HG03039 (cell line): ENCODE results near the gene SREBF1.

Experiments used
- ATAC-seq: cut with Tn5 transposase; IDR thresholded peaks from one replicate; pipeline ENCODE4 v1.9.1; 2021; ENCODE audit warnings: mild to moderate bottlenecking, moderate library complexity; ENCODE audit not compliant: unreplicated experiment

SREBF1 gene

DNA sequence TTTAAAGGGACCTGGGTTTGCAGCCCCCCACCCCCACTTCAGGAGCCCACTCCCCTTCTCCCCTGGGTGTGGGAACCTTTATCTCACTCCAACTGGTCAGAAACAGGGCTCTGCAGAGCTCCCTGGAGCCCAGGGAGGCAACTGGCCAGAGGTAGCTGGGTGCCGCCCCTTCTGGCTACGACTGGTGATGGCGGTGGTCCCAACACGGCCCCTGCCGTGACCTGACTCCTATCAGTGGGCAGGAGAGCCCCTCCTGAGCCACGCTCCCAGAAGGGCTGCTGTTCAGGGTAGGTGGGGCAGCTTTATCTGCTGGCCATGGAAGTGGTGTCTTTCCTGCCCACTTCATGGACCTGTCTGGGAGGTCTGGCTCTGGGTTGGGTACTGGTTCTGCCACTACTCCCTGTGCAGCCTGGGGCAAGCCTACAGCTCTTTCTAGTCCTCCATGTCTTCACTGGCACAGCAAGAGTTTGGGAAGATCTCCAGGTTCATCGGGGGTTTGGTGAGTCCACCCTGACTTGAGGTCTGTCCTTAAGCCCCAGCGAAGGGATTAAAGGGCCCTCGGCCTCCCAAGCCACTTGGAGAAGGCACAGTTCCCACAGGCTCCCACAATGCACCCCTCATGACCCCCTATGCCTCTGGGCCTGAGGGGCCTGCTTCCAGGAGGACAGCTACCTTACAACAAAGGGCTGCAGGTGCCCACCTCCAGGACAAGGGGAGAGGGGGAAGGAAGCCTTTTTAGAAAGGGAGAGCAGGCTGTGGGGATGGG, 5.5 kb upstream of the SREBF1 start:
- ATAC-seq: no peak

DNA sequence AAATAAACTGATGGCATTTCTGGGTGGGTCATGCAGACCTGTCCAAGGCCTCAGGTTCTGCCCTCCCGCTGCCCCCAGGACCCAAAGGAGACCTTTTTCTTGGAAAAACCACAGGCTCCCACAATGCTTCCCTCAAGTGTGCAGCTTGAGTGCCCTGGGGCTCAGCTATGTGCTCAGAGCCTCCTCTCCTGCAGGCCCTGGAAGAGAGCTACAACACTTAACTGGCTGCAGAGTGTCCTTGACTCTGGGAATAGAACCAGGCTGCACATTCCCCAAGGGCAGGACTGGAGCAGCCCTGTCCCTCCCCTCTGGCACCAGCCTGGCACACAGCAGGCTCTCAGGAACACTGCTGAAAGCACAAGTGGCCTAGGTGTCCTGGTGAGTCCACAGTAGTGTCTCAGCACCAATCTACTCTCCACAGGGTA, 4.8 kb upstream of the SREBF1 start:
- ATAC-seq: no peak

DNA sequence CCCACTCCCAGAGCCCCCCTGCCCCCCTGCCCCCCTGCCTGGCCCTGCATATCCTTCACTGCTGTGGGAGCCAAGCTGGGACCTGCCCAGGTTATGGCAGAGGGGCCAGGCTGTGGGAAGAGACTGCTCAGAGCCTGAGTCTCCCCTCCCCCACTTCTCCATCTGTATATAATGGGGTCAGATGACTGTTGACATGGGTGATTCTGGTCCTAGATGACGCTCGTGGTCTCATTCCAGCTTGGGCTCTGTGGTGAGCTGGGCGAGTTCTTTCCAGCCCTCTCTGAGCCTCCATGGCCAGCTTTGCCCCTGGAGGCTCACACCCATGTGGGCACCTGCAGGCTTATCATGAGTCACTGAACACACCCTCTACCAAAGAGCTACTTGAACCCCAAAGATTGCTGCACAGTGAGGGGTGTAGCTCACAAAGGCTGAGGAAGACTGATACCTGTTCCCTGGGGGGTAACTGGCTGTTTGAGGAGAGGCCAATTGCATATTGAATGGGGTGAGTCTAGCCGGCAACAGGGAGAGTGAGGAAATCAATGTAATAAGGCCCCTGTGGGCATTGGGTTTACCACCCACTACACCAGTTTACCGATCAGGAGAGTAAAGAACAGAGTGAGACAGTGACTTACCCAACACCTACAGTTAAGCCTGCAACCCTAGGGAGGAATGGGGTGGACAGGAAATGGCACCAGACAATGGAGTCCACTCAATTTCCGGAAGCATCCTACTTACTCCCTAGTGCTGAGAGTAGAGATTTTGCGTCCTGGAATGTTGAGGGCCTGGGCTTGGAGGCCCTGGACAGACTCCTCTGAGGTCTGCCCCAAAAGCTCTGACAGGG, 4.2 kb upstream of the SREBF1 start:
- no peak for ATAC-seq

DNA sequence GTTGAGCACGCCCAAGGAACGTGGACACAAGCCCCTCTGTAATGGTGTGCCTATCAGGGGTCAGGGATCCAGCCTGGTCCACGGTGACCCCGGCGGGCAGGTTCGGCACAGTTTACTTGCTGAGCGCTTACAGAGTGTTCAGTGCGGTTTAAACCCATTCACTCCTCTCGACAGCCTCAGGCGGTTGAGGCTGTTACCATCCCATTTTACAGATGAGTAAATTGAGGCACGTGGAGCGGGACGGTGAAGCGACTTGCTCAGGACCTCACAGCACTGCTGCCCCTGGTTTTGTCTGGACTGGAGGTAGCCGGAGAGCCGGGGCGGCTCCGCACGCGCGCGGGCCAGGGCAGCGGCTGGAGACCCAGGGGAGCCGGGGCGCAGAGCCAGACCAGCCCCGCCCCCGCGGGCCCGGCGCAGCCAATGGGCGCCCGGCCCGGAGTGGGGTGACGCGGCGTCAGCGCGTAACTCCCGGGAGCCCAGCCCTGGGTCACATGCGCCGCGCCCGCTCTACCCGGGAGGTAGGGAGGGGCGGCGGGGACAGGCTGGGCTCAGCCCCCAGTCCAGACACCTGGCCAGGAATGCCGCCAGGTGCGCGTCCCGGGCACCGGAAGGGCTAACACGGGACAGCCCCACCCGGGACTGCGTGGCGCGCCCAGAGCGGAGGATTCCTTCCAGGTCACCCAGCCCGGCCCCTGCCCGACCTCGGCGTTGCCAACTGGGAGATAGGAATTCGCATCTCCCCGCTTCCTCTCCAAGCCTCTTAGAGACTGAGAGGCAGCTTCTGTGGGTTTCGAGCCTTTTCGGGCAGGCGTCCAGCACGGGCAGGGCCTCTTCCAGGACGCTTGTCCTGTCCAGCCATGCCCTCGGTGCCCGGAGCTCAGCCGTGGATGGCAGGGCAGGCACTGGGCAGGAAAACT, 3.3 kb upstream of the SREBF1 start:
- peak; percentile 59 for ATAC-seq

DNA sequence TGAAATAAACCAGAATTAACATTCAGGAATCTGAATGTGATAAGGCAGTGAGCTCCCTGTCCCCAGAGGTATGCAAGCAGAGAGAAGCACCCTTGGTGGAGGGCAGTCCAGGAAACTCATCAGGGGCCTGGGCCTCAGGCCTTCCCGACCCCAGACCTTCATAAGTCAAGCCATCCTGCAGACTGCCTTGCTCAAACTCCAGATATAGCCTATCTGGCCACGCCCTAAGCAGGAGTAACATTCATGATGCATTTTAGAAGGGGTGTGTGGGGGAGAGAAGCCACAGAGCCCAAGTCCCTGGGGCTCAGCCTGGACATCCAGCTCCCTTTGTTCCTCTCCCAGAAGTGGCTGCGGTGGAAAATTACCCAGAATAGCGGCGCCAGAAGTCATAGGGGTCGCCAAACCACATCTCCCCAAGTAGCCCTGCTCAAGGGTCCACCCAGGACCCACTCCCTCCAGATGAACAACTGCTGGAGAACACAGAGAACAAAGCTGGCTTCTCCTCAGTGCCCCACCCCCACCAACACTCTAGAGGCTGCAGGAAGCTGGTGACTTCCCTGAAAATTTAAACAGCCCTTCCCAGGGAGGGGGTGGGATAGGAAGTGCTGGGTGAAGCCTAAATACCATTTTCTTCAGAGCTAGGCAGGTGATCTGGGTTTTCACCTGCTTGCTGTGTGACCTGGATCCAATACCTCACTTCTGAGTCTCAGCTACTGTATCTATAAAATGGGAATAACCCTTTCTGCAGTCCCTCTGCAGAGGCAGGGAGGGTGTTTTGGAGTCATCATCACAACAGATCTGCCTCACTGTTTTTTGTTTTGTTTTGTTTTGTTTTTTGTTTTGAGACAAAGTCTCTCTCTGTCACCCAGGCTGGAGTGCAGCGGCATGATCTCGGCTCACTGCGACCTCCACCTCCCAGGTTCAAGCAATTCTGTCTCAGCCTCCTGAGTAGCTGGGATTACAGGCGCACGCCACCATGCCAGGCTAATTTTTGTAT, 1.5 kb upstream of the SREBF1 start:
- ATAC-seq: no peak

DNA sequence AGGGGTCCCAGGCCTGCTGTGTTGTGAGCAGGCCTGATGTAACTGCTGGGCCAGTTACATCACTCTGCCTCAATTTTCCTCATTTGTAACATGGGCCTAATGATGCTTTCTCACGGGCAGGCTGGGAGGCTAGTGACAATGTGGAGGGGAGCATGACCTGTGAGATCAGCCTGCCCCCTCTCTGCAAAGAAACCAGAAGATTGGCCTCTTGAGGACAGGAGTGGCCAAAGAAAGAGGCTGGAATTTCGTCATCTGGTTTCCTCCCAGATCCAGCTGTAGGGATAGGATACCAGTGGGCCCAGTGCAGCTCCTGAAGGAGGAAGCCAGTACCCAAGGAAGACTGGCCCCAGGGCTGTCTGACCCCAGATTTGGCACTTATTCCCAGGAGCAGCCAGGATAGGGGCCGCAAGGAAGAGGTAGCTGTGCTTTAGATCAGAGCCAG, 615 bp upstream of the SREBF1 start:
- no peak for ATAC-seq

DNA sequence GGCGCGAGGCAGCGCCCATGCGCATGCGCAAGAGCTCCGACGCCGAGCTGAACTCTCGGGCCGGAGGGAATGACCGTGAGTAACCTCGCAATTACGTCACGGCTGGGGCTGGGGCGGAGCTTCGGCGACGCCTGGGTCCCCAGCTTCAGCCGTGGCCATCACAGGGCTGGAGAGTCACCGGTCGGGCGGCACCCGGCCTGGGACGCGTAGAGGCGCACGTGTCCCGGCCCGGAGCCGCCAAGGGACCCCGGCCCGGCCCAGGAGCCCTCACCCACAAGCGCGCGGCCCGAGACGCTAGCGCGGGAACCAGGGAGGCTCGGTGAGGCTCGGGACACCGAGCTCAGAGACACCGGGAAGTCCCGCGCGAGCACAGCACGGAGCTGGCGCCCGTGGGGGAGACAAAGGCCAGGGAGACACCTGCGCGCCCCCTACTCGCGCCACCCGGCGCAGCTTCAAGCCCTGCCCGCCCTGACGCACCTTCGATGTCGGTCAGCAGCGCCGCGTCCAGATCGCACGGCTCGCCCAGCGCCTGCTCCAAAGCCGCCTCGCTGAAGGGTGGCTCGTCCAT, 452 bp downstream of the SREBF1 start:
- ATAC-seq: peak; percentile 44

DNA sequence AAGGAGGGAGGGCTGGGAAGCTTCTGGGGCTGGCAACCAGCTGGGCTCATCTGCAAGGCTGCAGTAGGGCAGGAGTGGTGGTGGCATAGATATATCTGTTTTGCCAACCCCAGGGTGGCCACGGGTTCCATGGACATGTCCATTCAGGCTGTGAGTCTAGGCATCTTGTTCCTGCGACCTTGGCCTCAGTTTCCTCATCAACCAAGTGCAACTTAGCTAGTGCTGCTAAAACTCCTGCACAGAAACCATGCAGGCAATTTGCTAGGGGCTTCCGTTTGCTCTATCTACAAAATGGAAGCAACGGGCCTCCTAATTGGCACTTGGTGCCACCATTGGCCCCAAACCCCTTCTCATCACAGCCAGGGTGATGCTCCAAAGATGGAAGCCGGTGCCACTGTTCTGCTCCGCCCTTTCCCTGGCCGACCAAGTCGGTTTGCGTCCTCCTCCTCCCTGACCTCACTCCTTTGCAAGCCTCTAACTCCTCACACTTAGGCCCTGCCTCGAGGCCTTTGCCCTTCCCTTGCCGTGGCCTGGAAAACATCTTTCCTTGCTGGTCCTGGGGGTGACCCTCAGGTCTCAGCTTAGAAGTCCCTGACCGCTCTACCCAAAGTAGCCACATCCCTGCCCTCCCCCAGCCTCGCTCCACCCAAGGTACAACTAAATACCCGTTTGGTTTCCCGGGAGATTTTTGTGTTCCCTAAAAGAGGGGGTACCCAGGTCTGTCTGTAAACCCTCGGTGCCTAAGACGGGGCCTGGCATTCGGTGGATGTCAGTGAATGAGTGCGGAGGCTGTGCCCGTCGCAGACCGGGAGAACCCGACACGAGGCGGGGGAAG, 1.2 kb downstream of the SREBF1 start:
- no peak for ATAC-seq

DNA sequence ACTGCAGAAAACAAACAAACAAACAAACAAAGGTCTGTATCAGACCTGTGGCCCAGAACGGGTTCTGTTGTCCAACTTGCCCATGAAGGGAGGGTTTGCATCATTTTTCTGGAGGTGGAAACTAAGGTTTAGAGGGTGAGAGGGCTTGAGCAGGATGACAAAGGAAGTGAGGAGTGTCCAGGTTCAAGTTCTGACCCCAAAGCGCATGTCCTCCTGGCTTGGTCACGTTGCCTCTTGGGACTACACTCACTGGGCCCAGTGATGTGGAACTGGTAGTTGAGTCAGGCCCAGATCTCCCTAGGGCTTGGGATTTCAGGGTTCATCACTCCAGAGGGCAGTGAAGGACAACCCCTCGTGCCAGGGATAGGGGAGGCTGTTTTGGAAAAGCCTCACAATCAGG, 1.8 kb downstream of the SREBF1 start:
- ATAC-seq: no peak

DNA sequence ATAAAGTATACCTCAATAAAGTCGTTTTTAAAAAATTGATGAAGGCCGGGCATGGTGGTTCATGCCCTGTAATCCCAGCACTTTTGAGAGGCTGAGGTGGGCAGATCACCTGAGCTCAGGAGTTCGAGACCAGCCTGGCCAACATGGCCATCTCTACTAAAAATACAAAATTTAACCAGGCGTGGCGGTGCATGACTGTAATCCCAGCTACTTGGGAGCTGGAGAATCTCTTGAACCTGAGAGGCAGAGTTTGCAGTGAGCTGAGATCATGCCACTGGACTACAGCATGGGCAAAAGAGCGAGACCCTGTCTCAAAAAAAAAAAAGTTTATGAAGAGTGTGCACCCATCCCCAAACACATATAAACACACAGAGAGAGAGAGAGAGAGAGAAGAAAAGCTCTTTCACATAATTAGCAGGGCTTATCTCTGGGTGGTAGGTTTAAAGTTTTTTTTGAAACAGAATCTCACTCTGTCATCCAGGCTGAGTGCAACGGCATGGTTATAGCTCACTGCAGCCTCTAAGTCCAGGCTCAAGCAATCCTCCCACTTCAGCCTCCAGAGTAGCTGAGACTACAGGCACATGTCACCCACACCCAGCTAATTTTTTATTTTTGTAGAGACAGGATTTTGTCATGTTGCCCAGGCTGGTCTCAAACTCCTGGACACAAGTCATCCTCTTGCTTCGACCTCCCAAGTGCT, 3.0 kb downstream of the SREBF1 start:
- no peak for ATAC-seq

DNA sequence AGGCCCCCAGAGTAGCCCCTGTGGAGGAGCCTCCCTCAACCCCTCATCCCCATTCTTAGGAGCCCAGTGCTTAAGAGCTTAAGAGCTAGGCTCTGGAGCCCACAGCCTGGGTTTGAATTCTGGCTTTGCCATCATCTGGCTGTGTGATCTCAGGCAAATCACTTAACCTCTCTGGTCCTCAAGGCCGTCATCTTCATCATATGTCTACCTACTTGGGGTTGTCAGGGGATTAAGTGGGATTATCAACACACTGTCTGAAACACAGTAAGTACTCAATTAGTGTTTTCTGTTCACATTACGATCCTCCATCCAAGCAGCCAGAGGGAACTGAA, 4.8 kb downstream of the SREBF1 start:
- ATAC-seq: no peak

DNA sequence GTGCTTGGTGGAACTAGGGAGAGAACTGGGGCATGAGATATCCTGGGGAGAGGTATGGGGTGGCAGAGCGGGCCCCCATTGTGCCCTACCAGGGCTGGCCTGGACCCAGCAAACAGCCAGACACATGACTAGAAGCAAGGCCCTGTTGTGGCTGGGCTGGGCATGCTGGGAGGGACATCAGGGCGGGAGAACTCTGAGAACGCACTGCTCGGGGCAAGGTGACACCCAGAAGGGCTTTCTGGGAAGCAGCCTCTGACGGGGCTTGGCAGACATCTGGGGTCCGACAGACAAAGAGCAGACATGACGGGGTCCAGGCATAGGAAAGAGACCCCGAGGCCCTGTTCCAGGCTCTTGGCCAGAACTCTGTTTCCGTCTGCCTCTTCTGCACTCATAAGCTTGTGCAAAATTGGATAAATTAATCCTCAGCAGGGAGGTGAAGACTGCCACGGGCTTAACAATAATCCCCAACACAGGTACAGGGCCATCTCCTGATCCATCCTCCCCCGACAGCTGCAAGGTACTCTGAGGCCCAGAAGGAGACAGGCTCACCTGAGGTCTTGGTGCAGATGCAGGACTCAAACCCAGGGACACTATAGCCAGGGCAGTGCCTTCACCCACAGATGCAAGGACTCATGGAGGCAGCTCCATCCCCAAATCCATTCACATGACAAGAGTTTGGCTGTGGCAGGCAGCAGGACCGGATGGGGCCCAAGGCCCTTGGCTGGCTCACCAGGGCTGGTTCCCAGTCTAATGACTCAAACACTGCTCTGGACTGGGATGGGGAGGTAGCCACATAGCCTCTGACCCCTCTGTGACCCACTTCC, 5.4 kb downstream of the SREBF1 start:
- ATAC-seq: no peak

DNA sequence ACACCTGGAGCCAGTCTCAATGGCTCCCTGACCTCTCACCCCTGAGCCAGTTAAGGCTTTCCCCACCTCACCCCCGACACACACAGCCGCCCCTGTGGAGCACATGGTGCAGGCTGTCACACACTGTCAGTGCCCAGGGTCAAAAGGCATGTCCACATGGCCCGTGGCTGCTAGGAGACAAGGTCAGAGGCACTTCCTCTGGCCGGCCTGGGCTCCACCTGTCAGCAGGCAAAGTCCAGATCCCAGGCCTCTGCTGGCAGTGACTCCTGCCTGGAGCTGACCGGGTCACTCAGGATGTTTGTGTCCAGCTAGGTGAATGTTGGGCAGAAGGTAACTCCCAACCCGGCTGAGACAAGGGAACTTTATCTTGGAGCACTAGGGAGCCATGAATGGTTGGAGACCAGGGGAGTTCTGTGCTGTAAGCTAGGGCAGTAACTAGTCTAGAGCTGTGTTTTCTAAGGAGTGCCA, 6.0 kb downstream of the SREBF1 start:
- no peak for ATAC-seq

DNA sequence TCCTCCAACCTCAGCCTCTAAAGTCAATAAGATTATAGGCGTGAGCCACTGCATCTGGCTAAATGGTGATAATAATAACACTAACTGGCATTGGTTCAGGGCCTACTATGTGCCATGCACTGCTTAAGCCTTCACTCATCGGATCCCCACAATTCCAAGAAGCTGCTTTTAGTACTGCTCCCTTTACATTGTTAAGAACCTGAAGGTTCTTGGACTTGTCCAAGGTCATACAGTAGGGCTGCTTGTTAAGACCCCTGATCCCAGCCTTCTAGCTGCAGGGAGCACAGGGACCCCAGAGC, 6.6 kb downstream of the SREBF1 start:
- no peak for ATAC-seq

DNA sequence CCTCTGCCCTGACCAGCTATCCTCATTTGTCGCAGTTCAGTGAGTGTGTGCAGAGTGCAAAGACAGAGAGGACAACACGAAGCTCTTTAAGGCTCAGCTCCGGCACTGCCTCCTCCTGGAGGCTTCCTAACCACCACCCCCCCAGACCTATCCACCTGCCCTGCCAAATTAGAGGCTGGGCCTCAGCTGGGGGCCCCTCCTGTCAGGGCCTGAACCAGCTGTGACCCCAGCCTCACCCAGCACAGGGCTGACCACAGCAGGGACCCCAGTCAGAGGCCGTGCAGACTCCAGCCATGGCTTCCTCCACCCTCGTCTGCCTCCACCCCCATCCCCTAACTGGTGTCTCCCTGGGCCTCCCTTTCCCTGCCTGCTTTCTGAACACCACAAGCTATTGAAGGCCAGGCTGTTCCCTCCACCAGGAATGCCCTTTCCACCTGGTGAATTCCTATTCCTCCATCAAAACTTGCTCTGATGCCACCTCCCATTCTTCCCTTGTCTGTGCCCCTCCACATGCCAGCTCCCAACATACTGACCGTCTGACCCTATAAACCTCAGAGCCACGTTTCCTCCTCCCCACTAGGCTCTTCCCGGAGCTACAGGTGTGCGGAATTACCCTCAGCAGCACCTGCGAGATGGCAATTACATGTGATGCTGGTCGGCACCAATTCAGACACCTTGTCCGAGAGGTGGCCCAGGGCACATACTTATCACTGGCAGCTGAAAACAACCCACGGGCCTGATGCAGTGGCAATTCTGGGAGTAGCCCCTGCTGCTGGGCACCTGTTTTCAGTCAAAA, 8.8 kb downstream of the SREBF1 start:
- ATAC-seq: no peak

DNA sequence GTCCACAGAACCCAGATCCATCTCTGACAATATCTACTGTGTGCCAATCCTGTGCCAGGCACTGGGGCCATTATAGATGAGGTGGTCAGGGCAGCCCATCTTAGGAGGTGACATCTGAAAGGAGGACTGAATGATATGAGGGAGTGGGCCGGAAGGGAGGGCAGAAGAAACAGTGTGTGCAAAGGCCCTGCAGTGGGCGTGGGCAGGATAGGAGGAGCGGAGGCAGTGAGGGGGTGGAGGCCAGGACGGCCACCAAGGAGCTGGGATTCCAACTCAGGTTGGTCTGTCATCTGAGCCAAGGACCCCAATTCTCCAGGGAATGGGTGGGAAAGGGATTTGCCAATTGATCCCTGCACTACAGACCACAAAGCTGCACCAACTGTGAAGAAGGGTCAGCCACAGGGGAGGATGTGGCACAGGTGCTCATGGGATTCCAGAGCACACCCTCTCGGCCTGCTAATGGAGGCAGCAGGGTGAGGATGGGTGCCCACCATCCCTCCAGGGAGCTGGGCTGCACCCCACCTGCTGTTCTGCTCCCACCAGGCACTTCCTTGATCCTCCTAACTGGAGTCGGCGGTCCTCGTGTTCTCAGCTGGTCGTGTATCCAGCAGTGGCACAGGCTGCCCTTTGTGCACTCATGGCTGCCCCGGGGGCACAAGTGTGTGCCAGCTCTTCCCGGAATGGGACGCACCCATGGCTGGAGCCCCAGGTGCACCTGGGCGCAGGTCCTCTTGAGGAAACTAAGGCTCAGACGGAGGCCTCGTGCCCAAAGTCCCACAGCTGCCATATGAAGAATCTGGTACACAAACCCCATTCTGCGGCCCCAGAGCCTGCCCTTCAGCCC, 9.6 kb downstream of the SREBF1 start:
- no peak for ATAC-seq
